HepG2 (cell line): ENCODE results near the gene CDH13. TPM values are rescaled to one million over a fixed set of nuclear protein-coding genes. Genes with fewer than 3 reads are reported as not detected.

Experiments
- ARID2 ChIP-seq: sonication (generic); formaldehyde crosslinking; IDR thresholded peaks from 2 replicates; pipeline ENCODE4 v1.8.1; 2022; ENCODE audit warnings: mild to moderate bottlenecking, missing genetic modification reagents, borderline replicate concordance
- HMGXB3 ChIP-seq: sonication (generic); formaldehyde crosslinking; IDR thresholded peaks from 2 replicates; pipeline ENCODE4 v1.4.0; 2020; ENCODE audit warnings: missing genetic modification reagents, borderline replicate concordance
- HNRNPH1 ChIP-seq: fragments of 200-400 bp; formaldehyde crosslinking; optimal IDR thresholded peaks from 2 replicates; pipeline ENCODE3; 2017; ENCODE audit warnings: mild to moderate bottlenecking, low read depth, low read length
- MAFF ChIP-seq: IDR thresholded peaks from 2 replicates; pipeline ENCODE4 v1.6.1; 2011; ENCODE audit warnings: low read depth, low read length, improper control_type of control experiment
- POGK ChIP-seq: sonication (generic); formaldehyde crosslinking; conservative IDR thresholded peaks from 2 replicates; pipeline ENCODE4 v1.8.0; 2022; ENCODE audit warnings: mild to moderate bottlenecking, moderate library complexity, missing genetic modification reagents
- ZBTB39 ChIP-seq: sonication (generic); formaldehyde crosslinking; IDR thresholded peaks from 2 replicates; pipeline ENCODE4 v1.5.0; 2020; ENCODE audit warnings: missing genetic modification reagents
- ZBTB42 ChIP-seq: sonication (generic); formaldehyde crosslinking; IDR thresholded peaks from 2 replicates; pipeline ENCODE4 v1.5.0; 2020; ENCODE audit warnings: mild to moderate bottlenecking, missing genetic modification reagents
- ZKSCAN8 ChIP-seq: IDR thresholded peaks from 2 replicates; pipeline ENCODE4 v1.6.1; 2016; ENCODE audit warnings: borderline replicate concordance, missing genetic modification reagents, missing compliant biosample characterization
- ZNF205 ChIP-seq: IDR thresholded peaks from 2 replicates; pipeline ENCODE4 v1.6.1; 2018; ENCODE audit warnings: missing biosample characterization, missing genetic modification reagents
- ZNF281 ChIP-seq: sonication (generic); formaldehyde crosslinking; IDR thresholded peaks from 2 replicates; pipeline ENCODE4 v1.4.0; 2020; ENCODE audit warnings: missing genetic modification reagents, borderline replicate concordance
- ZNF703 ChIP-seq: sonication (generic); formaldehyde crosslinking; IDR thresholded peaks from 2 replicates; pipeline ENCODE4 v1.5.1; 2020; ENCODE audit warnings: missing genetic modification reagents, mild to moderate bottlenecking, moderate library complexity, borderline replicate concordance
- ZNF749 ChIP-seq: sonication (generic); formaldehyde crosslinking; IDR thresholded peaks from 2 replicates; pipeline ENCODE4 v1.8.0; 2022; ENCODE audit warnings: mild to moderate bottlenecking, missing genetic modification reagents, moderate library complexity, borderline replicate concordance
- ZNF773 ChIP-seq: sonication (generic); formaldehyde crosslinking; IDR thresholded peaks from 2 replicates; pipeline ENCODE4 v1.4.0; 2020; ENCODE audit warnings: missing genetic modification reagents, borderline replicate concordance
- ZNF792 ChIP-seq: IDR thresholded peaks from 2 replicates; pipeline ENCODE4 v1.6.1; 2016
- ZNF879 ChIP-seq: sonication (generic); formaldehyde crosslinking; IDR thresholded peaks from 2 replicates; pipeline ENCODE4 v1.8.1; 2023; ENCODE audit warnings: missing genetic modification reagents
- polyA plus RNA-seq, 8 experiments: library from polyadenylated mRNA; depleted of rRNA in 3 of 8; stranded (reverse) in 7 of 8; unstranded in 1 of 8; fragments of >200 nt; fragmentation: Illumina TruSeq in 4 of 8; extraction: Trizol in 4 of 8; gene quantifications; 2 replicates each; pipeline versions ENCODE4 v1.2.1 to v1.2.3, GENCODE V29; 2011 to 2016; ENCODE audit warnings: low read depth in 4 of 8, missing spikeins in 1 of 8, mixed read lengths in 1 of 8; ENCODE audit not compliant: insufficient read depth in 1 of 8
- total RNA-seq, 5 experiments: library from RNA; depleted of rRNA; stranded (reverse); fragments of >200 nt; fragmentation: Illumina TruSeq; extraction: Trizol; gene quantifications; 2 replicates each; pipeline ENCODE4 v1.2.3, GENCODE V29; 2016; ENCODE audit warnings: low read depth in 1 of 5

CDH13 gene
- total and polyA plus RNA-seq, 2 of the 13 experiments (the other 11 are each of a cell fraction or from before 2014, with no cell fraction given): not detected

- TF ChIP-seq ZNF281 (no peak), ZBTB42 (0 out of 2 replicates have a peak, but pooled peaks have one; percentile 70), ZNF879 (CRISPR knock-in tag) (no peak), MAFF (no peak), ARID2 (no peak), ZNF773 (CRISPR knock-in tag) (no peak), ZNF205 (no peak), ZNF792 (CRISPR knock-in tag) (no peak), ZNF749 (CRISPR knock-in tag) (peak; percentile 47; the same call in 1 of the 2 replicates), POGK (CRISPR knock-in tag) (0 out of 2 replicates have a peak, but pooled peaks have one; percentile 18), HMGXB3 (CRISPR knock-in tag) (no peak), HNRNPH1 (no peak), ZNF703 (no peak), ZBTB39 (CRISPR knock-in tag) (no peak), ZKSCAN8 (CRISPR knock-in tag) (peak; percentile 89)
Measured at GRCh38 chr16:83813823-83814658, 1187.3 kb downstream of the CDH13 start (continued).
